Measurements from ENCODE around the gene IL12RB1.

GRCh38 chr19:18009412-18010066 is 77.2 kb downstream of the IL12RB1 start:
- TF ChIP-seq CTCF (IDR thresholded peaks at IDR 0.05) (no peak), POLR2A (IDR thresholded peaks at IDR 0.05) (no peak)
